ENCODE measurements around the gene RUFY4. TPM values are rescaled to one million over a fixed set of nuclear protein-coding genes. Genes with fewer than 3 reads are reported as not detected.

Gene RUFY4
- total and polyA plus RNA-seq, 2 of the 13 experiments (the other 11 are each of a cell fraction or from before 2014, with no cell fraction given) = not detected

- BruUV-seq (replicated peaks) = no TSS peak
- Histone ChIP-seq H2AFZ (ENCODE audit: low read length) (no peak overlapping the region), H3K4me3 (replicated peaks in 1 of 3; ENCODE audit: insufficient read depth in 1 of 3, low read depth in 2 of 3, low read length in 3 of 3) (no peak overlapping the region), H3K27ac (ENCODE audit: extremely low read length, insufficient read depth, low read length) (no peak overlapping the region), H3K9ac (ENCODE audit: insufficient read depth, low read depth, low read length) (no peak overlapping the region), H3K4me1 (ENCODE audit: insufficient read depth, low read length) (peaks cover 5% of the 10 kb centered on the region), H3K36me3 (replicated peaks in 1 of 2; ENCODE audit: control insufficient read depth in 1 of 2, insufficient read depth in 2 of 2, low read length in 2 of 2) (no peaks in the 10 kb centered on the region), H3K9me3 (ENCODE audit: low read length) (no peaks in the 10 kb centered on the region), H4K20me1 (ENCODE audit: insufficient read depth, low read length) (no peaks in the 10 kb centered on the region), H3K79me2 (ENCODE audit: insufficient read depth, low read length) (no peaks in the 10 kb centered on the region), H3K27me3 (ENCODE audit: control insufficient read depth in 1 of 2, insufficient read depth in 2 of 2, low read length in 2 of 2) (peaks cover 2 to 23% of the 10 kb centered on the region in 2 experiments; a peak in 4 of 5 replicates), H3K4me2 (ENCODE audit: low read depth, low read length) (no peak overlapping the region)
- 11% methylated on average over 2 of the region's 2 CpGs for WGBS (ENCODE audit: low lambda C conversion rate)
- FAIRE-seq = no peak
- ChIA-PET POLR2A (no interaction called here), CTCF (ENCODE audit: low intra/inter-chr PET ratio, low total read pairs) (no interaction called here)
- in situ Hi-C loops (cut with HindIII; ENCODE audit: extremely low pct_ligation_motif_present, low pct_unique_long_range_greater_than_20kb) = no loop called here
- TF ChIP-seq TRAFD1 (CRISPR knock-in tag; IDR thresholded peaks at IDR 0.05; ENCODE audit: borderline replicate concordance) (no peak), TSC22D2 (CRISPR knock-in tag; IDR thresholded peaks at IDR 0.05; ENCODE audit: borderline replicate concordance) (no peak)
- intact Hi-C loops (cut with micrococcal nuclease; ENCODE audit: unreplicated experiment) = no loop called here
- no peak for DNase-seq (ENCODE audit: low spot score)
- no peak for ATAC-seq
Measured at GRCh38 chr2:218039171-218039570, 29.9 kb upstream of the RUFY4 start.

GRCh38 chr2:218040883-218041282, 28.2 kb upstream of the RUFY4 start:
- no TSS peak for BruUV-seq (replicated peaks)
- WGBS (ENCODE audit: low lambda C conversion rate) = 0% methylated on average over 2 of the region's 2 CpGs
- intact Hi-C loops (cut with micrococcal nuclease; ENCODE audit: unreplicated experiment) (no loop called here), in situ Hi-C loops (cut with HindIII; ENCODE audit: extremely low pct_ligation_motif_present, low pct_unique_long_range_greater_than_20kb) (no loop called here)
- no peak for DNase-seq (ENCODE audit: low spot score)
- Histone ChIP-seq H3K36me3 (replicated peaks in 1 of 2; ENCODE audit: control insufficient read depth in 1 of 2, insufficient read depth in 2 of 2, low read length in 2 of 2) (no peaks in the 10 kb centered on the region), H3K79me2 (ENCODE audit: insufficient read depth, low read length) (no peaks in the 10 kb centered on the region), H3K27me3 (ENCODE audit: control insufficient read depth in 1 of 2, insufficient read depth in 2 of 2, low read length in 2 of 2) (peaks cover 0 to 12% of the 10 kb centered on the region in 2 experiments; a peak in 2 of 5 replicates), H3K4me1 (ENCODE audit: insufficient read depth, low read length) (no peaks in the 10 kb centered on the region), H3K9me3 (ENCODE audit: low read length) (no peaks in the 10 kb centered on the region), H3K4me2 (ENCODE audit: low read depth, low read length) (no peak overlapping the region), H3K4me3 (replicated peaks in 1 of 3; ENCODE audit: insufficient read depth in 1 of 3, low read depth in 2 of 3, low read length in 3 of 3) (no peak overlapping the region), H3K9ac (ENCODE audit: insufficient read depth, low read depth, low read length) (no peak overlapping the region), H4K20me1 (ENCODE audit: insufficient read depth, low read length) (no peaks in the 10 kb centered on the region), H2AFZ (ENCODE audit: low read length) (no peak overlapping the region), H3K27ac (ENCODE audit: extremely low read length, insufficient read depth, low read length) (no peak overlapping the region)
- FAIRE-seq = no peak
- TF ChIP-seq GABPB1 (CRISPR knock-in tag; IDR thresholded peaks at IDR 0.05) (no peak), ZNF501 (CRISPR knock-in tag; IDR thresholded peaks at IDR 0.05) (no peak)
- TF ChIP-seq, protein P1, sequence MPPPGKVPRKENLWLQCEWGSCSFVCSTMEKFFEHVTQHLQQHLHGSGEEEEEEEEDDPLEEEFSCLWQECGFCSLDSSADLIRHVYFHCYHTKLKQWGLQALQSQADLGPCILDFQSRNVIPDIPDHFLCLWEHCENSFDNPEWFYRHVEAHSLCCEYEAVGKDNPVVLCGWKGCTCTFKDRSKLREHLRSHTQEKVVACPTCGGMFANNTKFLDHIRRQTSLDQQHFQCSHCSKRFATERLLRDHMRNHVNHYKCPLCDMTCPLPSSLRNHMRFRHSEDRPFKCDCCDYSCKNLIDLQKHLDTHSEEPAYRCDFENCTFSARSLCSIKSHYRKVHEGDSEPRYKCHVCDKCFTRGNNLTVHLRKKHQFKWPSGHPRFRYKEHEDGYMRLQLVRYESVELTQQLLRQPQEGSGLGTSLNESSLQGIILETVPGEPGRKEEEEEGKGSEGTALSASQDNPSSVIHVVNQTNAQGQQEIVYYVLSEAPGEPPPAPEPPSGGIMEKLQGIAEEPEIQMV (CRISPR knock-in tag; IDR thresholded peaks at IDR 0.05; ENCODE audit: low read depth) = no peak
- ChIA-PET CTCF (ENCODE audit: low intra/inter-chr PET ratio, low total read pairs) (no interaction called here), POLR2A (no interaction called here)
- no peak for ATAC-seq
